ENCODE data around the gene TP53INP2.

- no peak for TF ChIP-seq CTCF (conservative IDR thresholded peaks at IDR 0.05)
- no peak for TF ChIP-seq EZH2 (IDR thresholded peaks at IDR 0.05; ENCODE audit: low read depth)
These were observed 12.7 kb downstream of the TP53INP2 start for GRCh38 chr20:34716921-34717229.

Measured in PC-9 (cell line).